ENCODE data around the gene SYTL3. TPM values are rescaled to one million over a fixed set of nuclear protein-coding genes. Genes with fewer than 3 reads are reported as not detected.
A peak's percentile ranks its signal among the peaks of the same experiment; 100 is the strongest.
"Not testable (repeated sequence)": the region's sequence is repeated elsewhere in the genome, so short reads cannot be mapped to it uniquely, and the experiment has no call there.

The SYTL3 gene
- total and polyA plus RNA-seq, 2 donors = 4.9 to 6.3 TPM

- H3K27ac ChIP-seq (ENCODE audit: low read depth) = no peak overlapping the region
- 74% methylated on average over 1 of the region's 1 CpG for WGBS
- DNase-seq (ENCODE audit: extremely low spot score) = no peak
- H3K36me3 ChIP-seq (ENCODE audit: insufficient read depth) = no peaks in the 10 kb centered on the region
- H3K4me3 ChIP-seq (ENCODE audit: low read depth, low read length) = no peak overlapping the region
- H3K4me1 ChIP-seq (ENCODE audit: insufficient read depth) = no peaks in the 10 kb centered on the region
These were observed 39.0 kb downstream of the SYTL3 start for GRCh38 chr6:158688860-158689259.

- Histone ChIP-seq H3K27ac (ENCODE audit: low read depth) (no peak overlapping the region), H3K4me1 (ENCODE audit: insufficient read depth) (no peaks in the 10 kb centered on the region), H3K36me3 (ENCODE audit: insufficient read depth) (no peaks in the 10 kb centered on the region), H3K4me3 (ENCODE audit: low read depth, low read length) (no peak overlapping the region)
- WGBS = 93% methylated on average over 3 of the region's 3 CpGs
- DNase-seq (ENCODE audit: extremely low spot score) = no peak
These were observed 45.1 kb downstream of the SYTL3 start for GRCh38 chr6:158694913-158695312.

- no peak overlapping the region for H3K27ac ChIP-seq (ENCODE audit: low read depth)
- no peak for DNase-seq (ENCODE audit: extremely low spot score)
- no peaks in the 10 kb centered on the region for H3K4me1 ChIP-seq (ENCODE audit: insufficient read depth)
- 54% methylated on average over 2 of the region's 2 CpGs for WGBS
- no peaks in the 10 kb centered on the region for H3K36me3 ChIP-seq (ENCODE audit: insufficient read depth)
- no peak overlapping the region for H3K4me3 ChIP-seq (ENCODE audit: low read depth, low read length)
These were observed 48.0 kb downstream of the SYTL3 start for GRCh38 chr6:158697811-158698210.

GRCh38 chr6:158698931-158699330, 49.1 kb downstream of the SYTL3 start:
- WGBS = 92% methylated on average over 8 of the region's 8 CpGs
- no peak for DNase-seq (ENCODE audit: extremely low spot score)
- H3K4me1 ChIP-seq (ENCODE audit: insufficient read depth) = no peaks in the 10 kb centered on the region
- no peak overlapping the region for H3K4me3 ChIP-seq (ENCODE audit: low read depth, low read length)
- no peaks in the 10 kb centered on the region for H3K36me3 ChIP-seq (ENCODE audit: insufficient read depth)
- no peak overlapping the region for H3K27ac ChIP-seq (ENCODE audit: low read depth)

GRCh38 chr6:158701268-158701667, 51.4 kb downstream of the SYTL3 start:
- not testable (repeated sequence) for H3K36me3 ChIP-seq (ENCODE audit: insufficient read depth); H3K4me1 ChIP-seq (ENCODE audit: insufficient read depth); H3K27ac ChIP-seq (ENCODE audit: low read depth); DNase-seq (ENCODE audit: extremely low spot score); H3K4me3 ChIP-seq (ENCODE audit: low read depth, low read length)
- 97% methylated on average over 3 of the region's 3 CpGs for WGBS

- 91% methylated on average over 14 of the region's 14 CpGs for WGBS
- no peaks in the 10 kb centered on the region for H3K4me1 ChIP-seq (ENCODE audit: insufficient read depth)
- H3K4me3 ChIP-seq (ENCODE audit: low read depth, low read length) = no peak overlapping the region
- no peak overlapping the region for H3K27ac ChIP-seq (ENCODE audit: low read depth)
- DNase-seq (ENCODE audit: extremely low spot score) = no peak
- no peaks in the 10 kb centered on the region for H3K36me3 ChIP-seq (ENCODE audit: insufficient read depth)
These were observed 53.4 kb downstream of the SYTL3 start for GRCh38 chr6:158703111-158703836.

GRCh38 chr6:158703837-158704822, 54.3 kb downstream of the SYTL3 start:
- Histone ChIP-seq H3K36me3 (ENCODE audit: insufficient read depth) (no peaks in the 10 kb centered on the region), H3K4me1 (ENCODE audit: insufficient read depth) (no peaks in the 10 kb centered on the region), H3K27ac (ENCODE audit: low read depth) (no peak overlapping the region), H3K4me3 (ENCODE audit: low read depth, low read length) (peak overlapping the region; percentile 21)
- WGBS = 10% methylated on average over 42 of the region's 42 CpGs
- no peak for DNase-seq (ENCODE audit: extremely low spot score)

GRCh38 chr6:158705386-158706126, 55.7 kb downstream of the SYTL3 start:
- no peak overlapping the region for H3K27ac ChIP-seq (ENCODE audit: low read depth)
- WGBS = 86% methylated on average over 13 of the region's 13 CpGs
- no peak overlapping the region for H3K4me3 ChIP-seq (ENCODE audit: low read depth, low read length)
- DNase-seq (ENCODE audit: extremely low spot score) = no peak
- no peaks in the 10 kb centered on the region for H3K36me3 ChIP-seq (ENCODE audit: insufficient read depth)
- H3K4me1 ChIP-seq (ENCODE audit: insufficient read depth) = no peaks in the 10 kb centered on the region

GRCh38 chr6:158706369-158706982, 56.6 kb downstream of the SYTL3 start:
- Histone ChIP-seq H3K36me3 (ENCODE audit: insufficient read depth) (no peaks in the 10 kb centered on the region), H3K27ac (ENCODE audit: low read depth) (peak overlapping the region; percentile 82), H3K4me3 (ENCODE audit: low read depth, low read length) (no peak overlapping the region), H3K4me1 (ENCODE audit: insufficient read depth) (no peaks in the 10 kb centered on the region)
- peak; percentile 57 for DNase-seq (ENCODE audit: extremely low spot score)
- 23% methylated on average over 6 of the region's 6 CpGs for WGBS

- WGBS = 23% methylated on average over 9 of the region's 9 CpGs
- H3K27ac ChIP-seq (ENCODE audit: low read depth) = no peak overlapping the region
- no peak overlapping the region for H3K4me3 ChIP-seq (ENCODE audit: low read depth, low read length)
- no peak for DNase-seq (ENCODE audit: extremely low spot score)
- H3K36me3 ChIP-seq (ENCODE audit: insufficient read depth) = no peaks in the 10 kb centered on the region
- H3K4me1 ChIP-seq (ENCODE audit: insufficient read depth) = no peaks in the 10 kb centered on the region
These were observed 57.4 kb downstream of the SYTL3 start for GRCh38 chr6:158707120-158707820.

- WGBS = 35% methylated on average over 10 of the region's 10 CpGs
- no peak for DNase-seq (ENCODE audit: extremely low spot score)
- no peak overlapping the region for H3K4me3 ChIP-seq (ENCODE audit: low read depth, low read length)
- no peaks in the 10 kb centered on the region for H3K36me3 ChIP-seq (ENCODE audit: insufficient read depth)
- H3K4me1 ChIP-seq (ENCODE audit: insufficient read depth) = no peaks in the 10 kb centered on the region
- H3K27ac ChIP-seq (ENCODE audit: low read depth) = peak overlapping the region; percentile 41
These were observed 58.0 kb downstream of the SYTL3 start for GRCh38 chr6:158707821-158708195.

GRCh38 chr6:158708239-158708638, 58.4 kb downstream of the SYTL3 start:
- Histone ChIP-seq H3K36me3 (ENCODE audit: insufficient read depth) (no peaks in the 10 kb centered on the region), H3K4me3 (ENCODE audit: low read depth, low read length) (no peak overlapping the region), H3K4me1 (ENCODE audit: insufficient read depth) (no peaks in the 10 kb centered on the region), H3K27ac (ENCODE audit: low read depth) (peak overlapping the region; percentile 53)
- WGBS = 35% methylated on average over 14 of the region's 14 CpGs
- peak; percentile 51 for DNase-seq (ENCODE audit: extremely low spot score)

- Histone ChIP-seq H3K4me1 (ENCODE audit: insufficient read depth) (no peaks in the 10 kb centered on the region), H3K4me3 (ENCODE audit: low read depth, low read length) (no peak overlapping the region), H3K27ac (ENCODE audit: low read depth) (no peak overlapping the region), H3K36me3 (ENCODE audit: insufficient read depth) (no peaks in the 10 kb centered on the region)
- WGBS = 99% methylated on average over 4 of the region's 4 CpGs
- DNase-seq (ENCODE audit: extremely low spot score) = no peak
These were observed 60.0 kb downstream of the SYTL3 start for GRCh38 chr6:158709809-158710208.

All from urinary bladder (tissue), 4 donors.